Measurements from ENCODE around the gene ZNF444. TPM values are rescaled to one million over a fixed set of nuclear protein-coding genes. Genes with fewer than 3 reads are reported as not detected.
"Not testable (repeated sequence)": the region's sequence is repeated elsewhere in the genome, so short reads cannot be mapped to it uniquely, and the experiment has no call there.

Gene ZNF444
- total RNA-seq, 4 donors from 2014 or later: 5.3 to 38.9 (median 21.0) TPM

- H3K27me3 ChIP-seq: no peaks in the 10 kb centered on the region
- TF ChIP-seq POLR2A (IDR thresholded peaks at IDR 0.05) (no peak), CTCF (IDR thresholded peaks at IDR 0.05) (no peak)
- DNase-seq: no peak
- intact Hi-C loops (cut with DNase I; ENCODE audit: low total_unique reads): no loop called here
- H3K36me3 ChIP-seq: no peaks in the 10 kb centered on the region
- no peaks in the 10 kb centered on the region for H3K9me3 ChIP-seq
- H3K4me3 ChIP-seq: no peak overlapping the region
- no peak overlapping the region for H3K27ac ChIP-seq
- H3K4me1 ChIP-seq: no peaks in the 10 kb centered on the region
Measured at GRCh38 chr19:56167064-56167578, 26.0 kb downstream of the ZNF444 start.

DNA sequence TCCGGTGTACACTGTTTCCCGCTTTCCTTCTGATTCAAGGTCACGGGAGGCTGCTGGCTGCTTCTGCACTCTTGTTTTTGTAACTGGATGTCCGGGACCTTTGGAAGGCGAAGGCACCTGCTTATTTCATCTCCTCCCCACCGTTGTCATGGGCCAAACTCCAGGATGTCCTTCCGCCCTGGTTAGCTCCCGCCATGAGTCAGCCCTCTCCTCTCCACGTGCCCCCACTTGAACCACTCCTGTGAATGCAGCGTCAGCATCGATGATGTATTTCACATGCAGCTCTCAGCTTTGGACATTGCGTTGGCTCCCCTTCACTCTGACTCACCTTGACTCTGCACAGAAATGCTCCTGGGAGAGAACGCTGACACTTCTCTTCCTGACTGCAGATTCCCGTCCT, 29.2 kb downstream of the ZNF444 start:
- no peak for DNase-seq
- no peaks in the 10 kb centered on the region for H3K27me3 ChIP-seq
- H3K9me3 ChIP-seq: no peaks in the 10 kb centered on the region
- H3K27ac ChIP-seq: no peak overlapping the region
- intact Hi-C loops (cut with DNase I; ENCODE audit: low total_unique reads): loop anchor here (5.0 kb wide), 1 partner anchor 93 kb away; no protein-coding TSS in a partner anchor
- H3K4me3 ChIP-seq: no peak overlapping the region
- no peaks in the 10 kb centered on the region for H3K36me3 ChIP-seq
- H3K4me1 ChIP-seq: no peaks in the 10 kb centered on the region
- TF ChIP-seq CTCF (IDR thresholded peaks at IDR 0.05): no peak
- TF ChIP-seq POLR2A (IDR thresholded peaks at IDR 0.05): no peak

DNA sequence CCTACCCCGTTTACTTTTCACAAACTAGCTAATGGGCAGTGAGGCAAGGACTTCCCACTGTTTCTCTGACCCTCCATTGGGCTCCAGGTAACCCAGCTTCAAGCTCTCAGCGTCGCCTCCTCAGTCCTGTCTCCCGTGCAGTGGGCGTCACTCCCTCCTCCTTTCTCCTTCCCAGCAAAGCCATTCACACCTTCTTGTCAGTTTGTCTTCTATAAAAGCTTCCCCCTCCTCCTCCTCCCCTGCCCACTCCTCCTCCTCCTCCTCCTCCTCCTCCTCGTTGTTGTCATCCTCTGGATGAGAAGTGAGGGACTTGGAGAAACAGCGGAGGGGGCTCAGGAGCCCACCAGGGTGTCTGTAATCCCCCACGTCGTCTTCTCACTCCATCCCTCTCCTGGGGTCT, 33.0 kb downstream of the ZNF444 start:
- Histone ChIP-seq H3K4me3 (no peak overlapping the region), H3K36me3 (no peaks in the 10 kb centered on the region), H3K27ac (no peak overlapping the region), H3K27me3 (no peaks in the 10 kb centered on the region), H3K4me1 (no peaks in the 10 kb centered on the region), H3K9me3 (no peaks in the 10 kb centered on the region)
- DNase-seq: no peak
- no peak for TF ChIP-seq POLR2A (IDR thresholded peaks at IDR 0.05)
- intact Hi-C loops (cut with DNase I; ENCODE audit: low total_unique reads): loop anchor here (5.0 kb wide), 1 partner anchor 97 kb away; no protein-coding TSS in a partner anchor

DNA sequence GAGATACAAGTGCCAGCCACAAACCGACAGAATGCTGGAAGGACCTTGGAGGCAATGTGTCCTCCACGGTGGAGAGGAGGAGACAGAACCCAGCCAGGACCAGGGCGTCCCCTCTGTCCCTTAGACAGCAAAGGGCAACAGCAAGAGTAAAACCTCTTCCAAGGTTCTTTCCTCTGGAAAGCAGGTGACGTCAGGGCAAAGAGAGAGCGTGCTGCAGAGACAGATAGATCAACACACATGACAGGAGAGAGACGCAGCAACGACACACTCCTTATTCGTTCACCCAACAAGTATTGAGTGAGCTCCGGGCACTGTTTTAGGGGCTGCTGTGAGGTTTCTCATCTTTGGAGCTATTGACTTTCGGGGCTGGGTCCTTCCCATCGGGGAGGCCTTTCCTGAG, 33.5 kb downstream of the ZNF444 start:
- DNase-seq: no peak
- TF ChIP-seq POLR2A (IDR thresholded peaks at IDR 0.05): no peak
- TF ChIP-seq CTCF (IDR thresholded peaks at IDR 0.05): no peak
- no peaks in the 10 kb centered on the region for H3K9me3 ChIP-seq
- no peaks in the 10 kb centered on the region for H3K27me3 ChIP-seq
- H3K4me3 ChIP-seq: no peak overlapping the region
- no peak overlapping the region for H3K27ac ChIP-seq
- H3K4me1 ChIP-seq: no peaks in the 10 kb centered on the region
- intact Hi-C loops (cut with DNase I; ENCODE audit: low total_unique reads): loop anchor here (5.0 kb wide), 1 partner anchor 97 kb away; no protein-coding TSS in a partner anchor
- no peaks in the 10 kb centered on the region for H3K36me3 ChIP-seq

DNA sequence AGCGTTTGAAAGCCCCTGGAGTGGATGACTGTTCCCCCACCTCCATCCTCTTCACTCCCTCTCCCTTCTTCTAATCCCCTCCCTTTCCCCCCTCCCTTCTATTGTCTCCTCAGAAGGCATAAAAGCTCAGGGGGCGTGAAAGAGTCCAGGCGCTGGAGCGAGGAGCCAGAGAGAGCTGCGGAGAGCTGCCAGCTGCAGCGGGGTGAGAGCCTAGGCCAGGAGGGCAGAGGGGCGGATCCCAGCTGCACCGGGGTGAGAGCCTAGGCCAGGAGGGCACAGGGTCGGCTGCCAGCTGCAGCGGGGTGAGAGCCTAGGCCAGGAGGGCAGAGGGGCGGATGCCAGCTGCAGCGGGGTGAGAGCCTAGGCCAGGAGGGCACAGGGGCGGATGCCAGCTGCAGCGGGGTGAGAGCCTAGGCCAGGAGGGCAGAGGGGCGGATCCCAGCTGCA, 34.8 kb downstream of the ZNF444 start, which contains the start of gene GALP:
GALP (plus strand) TSS at position 148 of the 447 bp plus-strand sequence. CDS start 1,101 bp downstream, outside the sequence.
- intact Hi-C loops (cut with DNase I; ENCODE audit: low total_unique reads); H3K27ac ChIP-seq; H3K4me3 ChIP-seq; H3K4me1 ChIP-seq; H3K36me3 ChIP-seq; DNase-seq; H3K27me3 ChIP-seq; H3K9me3 ChIP-seq: not testable (repeated sequence)

- intact Hi-C loops (cut with DNase I; ENCODE audit: low total_unique reads); H3K4me3 ChIP-seq; H3K9me3 ChIP-seq; H3K27me3 ChIP-seq; H3K27ac ChIP-seq; DNase-seq; H3K36me3 ChIP-seq; H3K4me1 ChIP-seq: not testable (repeated sequence)
Measured at GRCh38 chr19:56176310-56176709, 35.2 kb downstream of the ZNF444 start.

DNA sequence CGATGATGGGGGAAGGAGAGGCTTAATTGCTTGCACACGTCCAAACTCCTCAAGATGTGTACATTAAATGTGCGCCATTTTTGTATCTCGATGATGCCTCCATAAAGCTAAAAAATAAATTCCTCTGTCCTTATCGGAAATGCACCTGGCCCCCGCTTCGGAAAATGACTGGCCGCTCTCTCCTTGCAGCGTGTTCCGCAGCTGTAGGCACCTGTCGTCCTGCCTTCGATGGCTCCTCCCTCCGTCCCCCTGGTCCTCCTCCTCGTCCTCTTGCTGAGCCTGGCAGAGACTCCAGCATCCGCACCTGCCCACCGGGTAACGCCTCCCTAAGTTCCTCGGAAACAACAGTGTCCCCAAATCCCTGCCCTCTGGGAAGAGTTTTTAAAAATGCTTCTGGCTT, 35.8 kb downstream of the ZNF444 start:
- no peak for DNase-seq
- H3K27me3 ChIP-seq: no peaks in the 10 kb centered on the region
- no peak for TF ChIP-seq CTCF (IDR thresholded peaks at IDR 0.05)
- TF ChIP-seq POLR2A (IDR thresholded peaks at IDR 0.05): no peak
- no peak overlapping the region for H3K4me3 ChIP-seq
- intact Hi-C loops (cut with DNase I; ENCODE audit: low total_unique reads): no loop called here
- no peaks in the 10 kb centered on the region for H3K36me3 ChIP-seq
- no peak overlapping the region for H3K27ac ChIP-seq
- H3K9me3 ChIP-seq: no peaks in the 10 kb centered on the region
- H3K4me1 ChIP-seq: no peaks in the 10 kb centered on the region
